ENCODE measurements around the gene ESYT2. TPM values are rescaled to one million over a fixed set of nuclear protein-coding genes. Genes with fewer than 3 reads are reported as not detected.

ESYT2 gene
- total RNA-seq, 1 donor from 2014 or later, result 103 TPM

GRCh38 chr7:158811894-158812293 is 17.4 kb downstream of the ESYT2 start:
- DNase-seq (ENCODE audit: low spot score), result no peak

GRCh38 chr7:158811461-158811860 is 17.8 kb downstream of the ESYT2 start:
- DNase-seq (ENCODE audit: low spot score) (no peak), ATAC-seq (peak; percentile 60)
- intact Hi-C loops (cut with DNase I), result no loop called here

More at GRCh38 chr7:158811894-158812293, 17.4 kb downstream of the ESYT2 start:
- peak; percentile 83 for ATAC-seq
- intact Hi-C loops (cut with DNase I), result no loop called here

GRCh38 chr7:158810846-158811245 is 18.5 kb downstream of the ESYT2 start:
- DNase-seq (ENCODE audit: low spot score), result no peak
- no peak for ATAC-seq
- intact Hi-C loops (cut with DNase I), result no loop called here

- ATAC-seq, result no peak
- intact Hi-C loops (cut with DNase I), result no loop called here
- no peak for DNase-seq (ENCODE audit: low spot score)
Observed at GRCh38 chr7:158809596-158809995, 19.7 kb downstream of the ESYT2 start.

GRCh38 chr7:158808126-158808525 is 21.2 kb downstream of the ESYT2 start:
- intact Hi-C loops (cut with DNase I), result no loop called here
- no peak for ATAC-seq
- no peak for DNase-seq (ENCODE audit: low spot score)

- DNase-seq (ENCODE audit: low spot score), result no peak
- ATAC-seq, result no peak
- intact Hi-C loops (cut with DNase I), result no loop called here
Observed at GRCh38 chr7:158805937-158806336, 23.4 kb downstream of the ESYT2 start.

GRCh38 chr7:158805414-158805813 is 23.9 kb downstream of the ESYT2 start:
- DNase-seq (ENCODE audit: low spot score), result no peak
- no peak for ATAC-seq
- intact Hi-C loops (cut with DNase I), result no loop called here

GRCh38 chr7:158804335-158804734 is 25.0 kb downstream of the ESYT2 start:
- no peak for ATAC-seq
- no peak for DNase-seq (ENCODE audit: low spot score)
- intact Hi-C loops (cut with DNase I), result no loop called here

GRCh38 chr7:158803367-158803969 is 25.8 kb downstream of the ESYT2 start:
- ATAC-seq, result no peak
- intact Hi-C loops (cut with DNase I), result no loop called here

GRCh38 chr7:158802535-158803366 is 26.6 kb downstream of the ESYT2 start:
- ATAC-seq, result no peak

More at GRCh38 chr7:158803367-158803969, 25.8 kb downstream of the ESYT2 start:
- DNase-seq (ENCODE audit: low spot score), result no peak

GRCh38 chr7:158798741-158799140 is 30.6 kb downstream of the ESYT2 start:
- ATAC-seq (no peak), DNase-seq (ENCODE audit: low spot score) (no peak)
- intact Hi-C loops (cut with DNase I), result no loop called here

More at GRCh38 chr7:158802535-158803366, 26.6 kb downstream of the ESYT2 start:
- intact Hi-C loops (cut with DNase I), result no loop called here
- no peak for DNase-seq (ENCODE audit: low spot score)

- intact Hi-C loops (cut with DNase I), result no loop called here
- ATAC-seq (no peak), DNase-seq (ENCODE audit: low spot score) (no peak)
Observed at GRCh38 chr7:158796667-158797066, 32.6 kb downstream of the ESYT2 start.

GRCh38 chr7:158795272-158795671 is 34.0 kb downstream of the ESYT2 start:
- intact Hi-C loops (cut with DNase I), result no loop called here
- DNase-seq (ENCODE audit: low spot score) (no peak), ATAC-seq (no peak)

GRCh38 chr7:158791107-158791506 is 38.2 kb downstream of the ESYT2 start:
- peak; percentile 23 for ATAC-seq
- intact Hi-C loops (cut with DNase I), result no loop called here
- no peak for DNase-seq (ENCODE audit: low spot score)

GRCh38 chr7:158789842-158790241 is 39.5 kb downstream of the ESYT2 start:
- no peak for DNase-seq (ENCODE audit: low spot score)
- ATAC-seq, result peak; percentile 31
- intact Hi-C loops (cut with DNase I), result no loop called here

- no peak for ATAC-seq
- intact Hi-C loops (cut with DNase I), result no loop called here
- no peak for DNase-seq (ENCODE audit: low spot score)
Observed at GRCh38 chr7:158786898-158787297, 42.4 kb downstream of the ESYT2 start.

GRCh38 chr7:158784270-158784669 is 45.0 kb downstream of the ESYT2 start:
- intact Hi-C loops (cut with DNase I), result no loop called here
- DNase-seq (ENCODE audit: low spot score) (no peak), ATAC-seq (peak; percentile 75)

- ATAC-seq, result peak; percentile 14
- intact Hi-C loops (cut with DNase I), result no loop called here
- DNase-seq (ENCODE audit: low spot score), result no peak
Observed at GRCh38 chr7:158783595-158783994, 45.7 kb downstream of the ESYT2 start.

- ATAC-seq (peak; percentile 66), DNase-seq (ENCODE audit: low spot score) (no peak)
- intact Hi-C loops (cut with DNase I), result no loop called here
Observed at GRCh38 chr7:158782761-158783401, 46.4 kb downstream of the ESYT2 start.
